ENCODE data around the gene PAPSS2.
A peak's percentile ranks its signal among the peaks of the same experiment; 100 is the strongest.
"Not testable (repeated sequence)": the region's sequence is repeated elsewhere in the genome, so short reads cannot be mapped to it uniquely, and the experiment has no call there.

Gene PAPSS2

GRCh38 chr10:87724789-87725188 is 65.1 kb downstream of the PAPSS2 start:
- no peaks in the 10 kb centered on the region for H3K27me3 Mint-ChIP-seq (ENCODE audit: low read depth)
- H3K27ac Mint-ChIP-seq, result no peak overlapping the region
- no peak overlapping the region for H3K4me3 Mint-ChIP-seq
- no peaks in the 10 kb centered on the region for H3K36me3 Mint-ChIP-seq (ENCODE audit: low read depth)
- H3K9me3 Mint-ChIP-seq, result no peaks in the 10 kb centered on the region
- no peaks in the 10 kb centered on the region for H3K4me1 Mint-ChIP-seq
- TF ChIP-seq CTCF (IDR thresholded peaks at IDR 0.05; ENCODE audit: unreplicated experiment in 3 of 3), result no peak

- peak overlapping the region in 1 of 3 experiments; percentile 7 for H3K27ac Mint-ChIP-seq
- no peak overlapping the region for H3K4me3 Mint-ChIP-seq
- H3K9me3 Mint-ChIP-seq, result no peaks in the 10 kb centered on the region
- H3K4me1 Mint-ChIP-seq, result peaks cover 5% of the 10 kb centered on the region
- no peak for TF ChIP-seq CTCF (IDR thresholded peaks at IDR 0.05; ENCODE audit: unreplicated experiment in 3 of 3)
- no peaks in the 10 kb centered on the region for H3K27me3 Mint-ChIP-seq (ENCODE audit: low read depth)
- H3K36me3 Mint-ChIP-seq (ENCODE audit: low read depth), result peaks cover 4% of the 10 kb centered on the region
Observed at GRCh38 chr10:87729940-87730339, 70.3 kb downstream of the PAPSS2 start.

GRCh38 chr10:87733081-87733480 is 73.4 kb downstream of the PAPSS2 start:
- no peak for TF ChIP-seq CTCF (IDR thresholded peaks at IDR 0.05; ENCODE audit: unreplicated experiment in 3 of 3)
- no peak overlapping the region for H3K27ac Mint-ChIP-seq
- peaks cover 4% of the 10 kb centered on the region for H3K36me3 Mint-ChIP-seq (ENCODE audit: low read depth)
- no peaks in the 10 kb centered on the region for H3K27me3 Mint-ChIP-seq (ENCODE audit: low read depth)
- no peak overlapping the region for H3K4me3 Mint-ChIP-seq
- H3K4me1 Mint-ChIP-seq, result peaks cover 9% of the 10 kb centered on the region
- no peaks in the 10 kb centered on the region for H3K9me3 Mint-ChIP-seq

GRCh38 chr10:87734987-87735827 is 75.5 kb downstream of the PAPSS2 start:
- H3K4me3 Mint-ChIP-seq, result no peak overlapping the region
- TF ChIP-seq CTCF (IDR thresholded peaks at IDR 0.05; ENCODE audit: unreplicated experiment in 3 of 3), result peak; percentile 73 to 76 (median 76)
- peak overlapping the region; percentile 2 to 69 (median 17) for H3K27ac Mint-ChIP-seq
- H3K36me3 Mint-ChIP-seq (ENCODE audit: low read depth), result peaks cover 4% of the 10 kb centered on the region
- H3K27me3 Mint-ChIP-seq (ENCODE audit: low read depth), result no peaks in the 10 kb centered on the region
- peaks cover 9% of the 10 kb centered on the region for H3K4me1 Mint-ChIP-seq
- H3K9me3 Mint-ChIP-seq, result no peaks in the 10 kb centered on the region

GRCh38 chr10:87738253-87738652 is 78.6 kb downstream of the PAPSS2 start:
- not testable (repeated sequence) for H3K27me3 Mint-ChIP-seq (ENCODE audit: low read depth); H3K27ac Mint-ChIP-seq; H3K4me3 Mint-ChIP-seq; H3K36me3 Mint-ChIP-seq (ENCODE audit: low read depth); H3K9me3 Mint-ChIP-seq; H3K4me1 Mint-ChIP-seq

- Mint-ChIP-seq H3K4me1 (peaks cover 7% of the 10 kb centered on the region), H3K27me3 (ENCODE audit: low read depth) (no peaks in the 10 kb centered on the region), H3K36me3 (ENCODE audit: low read depth) (peaks cover 4% of the 10 kb centered on the region)
Observed at GRCh38 chr10:87739703-87740102, 80.0 kb downstream of the PAPSS2 start.

More at GRCh38 chr10:87739703-87740102, 80.0 kb downstream of the PAPSS2 start:
- no peak overlapping the region for H3K4me3 Mint-ChIP-seq
- TF ChIP-seq CTCF (IDR thresholded peaks at IDR 0.05; ENCODE audit: unreplicated experiment in 3 of 3), result no peak
- no peaks in the 10 kb centered on the region for H3K9me3 Mint-ChIP-seq
- no peak overlapping the region for H3K27ac Mint-ChIP-seq
